BLaER1 treated with 17β-estradiol and CSF1 and Interleukin-3, amounts not matched to agents 10 nM and 100 nM (cell line): ENCODE data around the gene ESYT3.
A peak's percentile ranks its signal among the peaks of the same experiment; 100 is the strongest.
"Not testable (repeated sequence)": the region's sequence is repeated elsewhere in the genome, so short reads cannot be mapped to it uniquely, and the experiment has no call there.

ENCODE experiments used
- H3K27ac ChIP-seq, 11 experiments: shearing (Covaris generic); formaldehyde crosslinking; 2 replicates each; pipeline ENCODE4 v1.8.1; 2022
- H3K27me3 ChIP-seq, 11 experiments: shearing (Covaris generic); formaldehyde crosslinking; 2 replicates each; pipeline ENCODE4 v1.8.1; 2022
- H3K36me3 ChIP-seq, 11 experiments: shearing (Covaris generic); formaldehyde crosslinking; 2 replicates each; pipeline ENCODE4 v1.8.1; 2022
- H3K4me1 ChIP-seq, 10 experiments: shearing (Covaris generic); formaldehyde crosslinking; 2 replicates each; pipeline ENCODE4 v1.8.1; 2022
- H3K4me2 ChIP-seq, 11 experiments: shearing (Covaris generic); formaldehyde crosslinking; 2 replicates each; pipeline ENCODE4 v1.8.1; 2022
- H3K4me3 ChIP-seq, 10 experiments: shearing (Covaris generic); formaldehyde crosslinking; 2 replicates each; pipeline ENCODE4 v1.8.1; 2022
- H3K9ac ChIP-seq, 11 experiments: shearing (Covaris generic); formaldehyde crosslinking; 2 replicates each; pipeline ENCODE4 v1.8.1; 2022
- H3K9me3 ChIP-seq, 11 experiments: shearing (Covaris generic); formaldehyde crosslinking; replicated peaks in 1 of 11; 2 replicates each; pipeline ENCODE4 v1.8.1; 2022
- H4K20me1 ChIP-seq, 11 experiments: shearing (Covaris generic); formaldehyde crosslinking; 2 replicates each; pipeline ENCODE4 v1.8.1; 2022
- Cebpa-rat ChIP-seq, 11 experiments: shearing (Covaris generic); IDR thresholded peaks; 2 replicates each; pipeline ENCODE4 v1.8.1; 2022

The ESYT3 gene

DNA sequence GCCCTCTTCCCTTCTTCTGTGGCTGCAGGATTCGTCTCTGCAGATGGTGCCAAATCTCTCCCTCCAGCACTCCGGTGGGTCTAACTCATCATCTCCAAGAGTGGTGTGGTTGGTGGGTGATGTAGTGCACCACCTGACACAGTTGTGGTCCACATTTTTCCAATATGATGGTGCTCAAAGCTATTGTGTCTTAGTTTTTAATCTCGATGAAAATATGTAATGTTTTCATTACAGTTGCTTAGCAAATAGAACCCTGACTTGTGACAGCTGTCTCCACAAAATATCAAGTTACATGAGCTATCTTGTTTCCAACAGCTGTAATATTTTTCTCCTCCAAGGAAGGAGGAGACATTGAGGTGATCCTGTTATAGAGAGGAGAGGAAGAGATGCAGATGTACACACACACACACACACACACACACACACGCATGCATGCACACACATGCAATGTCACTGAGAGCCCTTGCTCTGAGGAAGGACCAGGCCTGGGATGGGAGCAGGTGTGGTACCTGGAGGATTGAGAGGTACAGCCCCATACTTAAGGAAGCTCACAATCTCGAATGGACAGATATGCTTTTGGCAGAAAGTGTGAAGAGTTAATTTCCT, 15.7 kb upstream of the ESYT3 start:
- H3K9ac ChIP-seq, result no peak overlapping the region
- no peak overlapping the region for H3K4me2 ChIP-seq
- H3K4me3 ChIP-seq, result no peak overlapping the region
- peaks cover 6 to 20% (median 13%) of the 10 kb centered on the region in 11 experiments; a peak in 19 of 22 replicates for H3K9me3 ChIP-seq
- no peaks in the 10 kb centered on the region for H3K27me3 ChIP-seq
- H3K27ac ChIP-seq, result no peak overlapping the region
- H3K4me1 ChIP-seq, result peaks cover 0 to 38% (median 0%) of the 10 kb centered on the region in 10 experiments; a peak in 6 of 20 replicates
- TF ChIP-seq Cebpa-rat (IDR thresholded peaks at IDR 0.05), result no peak
- H3K36me3 ChIP-seq, result no peaks in the 10 kb centered on the region
- H4K20me1 ChIP-seq, result no peaks in the 10 kb centered on the region

DNA sequence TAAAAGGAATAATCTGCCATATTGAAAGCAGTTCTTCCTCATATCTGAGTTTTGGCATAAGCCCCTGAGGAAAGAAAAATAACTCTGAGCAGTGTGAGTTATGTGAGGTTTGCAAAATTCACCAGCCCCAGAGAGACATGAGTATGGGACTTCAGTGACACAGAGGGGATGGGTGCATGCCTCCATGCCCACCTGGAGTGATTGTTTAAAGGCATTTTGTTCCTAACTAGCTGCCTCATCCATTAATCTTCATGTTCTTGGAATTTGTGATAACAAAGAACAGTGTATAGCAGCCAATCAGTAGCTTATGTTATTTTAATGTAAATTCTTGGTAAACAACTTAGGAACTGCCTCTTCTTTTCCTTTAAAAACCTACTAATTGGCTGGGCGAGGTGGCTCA, 11.1 kb upstream of the ESYT3 start:
- Histone ChIP-seq H3K9ac (no peak overlapping the region), H3K4me2 (no peak overlapping the region), H3K27ac (no peak overlapping the region), H3K27me3 (no peaks in the 10 kb centered on the region), H3K36me3 (no peaks in the 10 kb centered on the region), H3K9me3 (peaks cover 6 to 20% (median 13%) of the 10 kb centered on the region in 11 experiments; a peak in 19 of 22 replicates), H3K4me1 (no peaks in the 10 kb centered on the region), H4K20me1 (no peaks in the 10 kb centered on the region), H3K4me3 (no peak overlapping the region)
- TF ChIP-seq Cebpa-rat (IDR thresholded peaks at IDR 0.05), result no peak

DNA sequence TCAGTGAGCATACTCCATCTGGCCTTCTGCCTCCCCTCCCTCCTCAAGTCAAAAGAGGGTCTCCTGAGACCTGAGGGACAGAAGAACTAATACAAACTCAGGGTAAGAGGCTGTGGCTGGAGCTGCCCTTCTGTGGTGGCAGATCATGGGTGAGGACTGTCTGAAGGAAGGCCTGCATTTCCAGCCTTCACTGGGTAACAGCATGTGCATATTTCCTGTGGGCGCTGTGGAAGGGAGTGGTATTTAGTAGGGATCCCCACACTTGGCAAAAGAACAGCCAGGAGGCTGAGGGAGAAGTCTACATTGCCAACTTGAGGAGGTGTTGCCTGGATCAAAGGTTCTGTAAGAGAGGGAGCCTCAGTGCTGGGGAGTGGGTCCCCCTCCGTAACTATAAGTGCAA, 10.1 kb upstream of the ESYT3 start:
- Histone ChIP-seq H3K9ac (no peak overlapping the region), H3K36me3 (no peaks in the 10 kb centered on the region), H3K4me1 (peaks cover 0 to under 1% (median 0%) of the 10 kb centered on the region in 10 experiments; a peak in 1 of 20 replicates), H3K27me3 (no peaks in the 10 kb centered on the region), H3K27ac (no peak overlapping the region), H4K20me1 (no peaks in the 10 kb centered on the region), H3K9me3 (peaks cover 6 to 18% (median 13%) of the 10 kb centered on the region in 11 experiments; a peak in 19 of 22 replicates), H3K4me2 (no peak overlapping the region), H3K4me3 (no peak overlapping the region)
- TF ChIP-seq Cebpa-rat (IDR thresholded peaks at IDR 0.05), result no peak

DNA sequence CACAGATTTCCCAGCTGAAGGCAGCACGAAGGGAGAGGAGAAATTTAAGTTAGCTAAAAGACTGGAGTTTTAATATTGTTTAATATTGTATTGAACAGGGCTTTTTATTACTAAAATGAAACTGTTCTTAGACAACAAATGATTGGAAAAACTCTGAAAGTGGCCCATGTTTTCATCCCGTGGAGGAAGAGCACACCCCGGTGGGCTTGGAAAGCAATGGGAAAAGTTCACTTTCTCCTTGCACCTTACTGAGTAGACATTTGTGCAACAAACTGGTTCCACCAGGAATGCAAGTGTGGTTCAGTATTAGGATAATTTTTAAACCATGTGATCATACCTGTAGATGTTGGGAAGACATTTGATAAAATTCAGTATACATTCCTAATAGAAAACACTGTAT, 8.2 kb upstream of the ESYT3 start:
- Histone ChIP-seq H3K9me3 (no peaks in the 10 kb centered on the region; a peak in 2 of 22 replicates), H3K9ac (no peak overlapping the region), H3K4me3 (no peak overlapping the region), H4K20me1 (no peaks in the 10 kb centered on the region), H3K36me3 (no peaks in the 10 kb centered on the region), H3K27me3 (no peaks in the 10 kb centered on the region), H3K4me2 (no peak overlapping the region), H3K4me1 (peaks cover 0 to 9% (median 0%) of the 10 kb centered on the region in 10 experiments; a peak in 1 of 20 replicates), H3K27ac (no peak overlapping the region)
- TF ChIP-seq Cebpa-rat (IDR thresholded peaks at IDR 0.05), result no peak

DNA sequence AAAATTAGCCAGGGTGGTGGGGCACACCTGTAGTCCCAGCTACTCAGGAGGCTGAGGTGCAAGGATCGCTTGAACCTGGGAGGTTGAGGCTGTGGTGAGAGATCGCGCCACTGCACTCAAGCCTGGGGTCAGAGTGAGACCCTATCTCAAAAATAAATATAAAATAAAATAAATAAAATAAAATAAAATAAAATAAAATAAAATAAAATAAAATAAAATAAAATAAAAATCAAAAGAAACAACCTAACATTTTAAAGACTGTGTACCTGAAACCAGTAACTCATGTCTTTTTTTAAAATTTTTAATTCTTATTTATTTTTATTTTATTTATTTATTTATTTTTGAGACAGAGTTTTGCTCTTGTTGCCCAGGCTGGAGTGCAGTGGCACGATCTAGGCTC, 7.7 kb upstream of the ESYT3 start:
- not testable (repeated sequence) for H3K36me3 ChIP-seq, H3K9ac ChIP-seq, H3K4me2 ChIP-seq, H4K20me1 ChIP-seq, H3K27me3 ChIP-seq, H3K9me3 ChIP-seq, H3K4me3 ChIP-seq, H3K27ac ChIP-seq, H3K4me1 ChIP-seq

DNA sequence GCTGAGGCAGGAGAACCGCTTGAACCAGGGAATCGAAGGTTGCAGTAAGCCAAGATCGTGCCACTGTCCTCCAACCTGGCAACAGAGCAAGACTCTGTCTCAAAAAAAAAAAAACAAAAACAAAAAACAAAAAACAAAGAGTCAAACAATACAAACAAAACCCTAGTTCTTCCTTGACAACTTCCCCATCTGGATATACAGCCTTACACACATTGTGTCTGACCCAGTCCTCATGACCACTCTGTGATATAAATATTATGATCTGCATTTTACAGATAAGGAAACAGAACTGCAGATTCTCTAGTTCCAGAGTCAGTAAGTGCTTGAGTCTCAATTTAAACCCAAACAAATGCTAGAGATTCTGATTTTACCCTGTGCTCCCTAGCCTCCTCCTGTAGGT, 4.8 kb upstream of the ESYT3 start:
- no peaks in the 10 kb centered on the region for H4K20me1 ChIP-seq
- H3K4me3 ChIP-seq, result no peak overlapping the region
- TF ChIP-seq Cebpa-rat (IDR thresholded peaks at IDR 0.05), result no peak
- H3K36me3 ChIP-seq, result no peaks in the 10 kb centered on the region
- peak overlapping the region in 1 of 11 experiments; percentile 57; a peak in 1 of 22 replicates for H3K9ac ChIP-seq
- peak overlapping the region in 1 of 11 experiments; percentile 42; a peak in 1 of 22 replicates for H3K27ac ChIP-seq
- peaks cover 8 to 11% (median 11%) of the 10 kb centered on the region in 11 experiments for H3K9me3 ChIP-seq
- peak overlapping the region in 1 of 11 experiments; percentile 23; a peak in 1 of 22 replicates for H3K4me2 ChIP-seq
- peaks cover 0 to 9% (median 0%) of the 10 kb centered on the region in 10 experiments; a peak in 3 of 20 replicates for H3K4me1 ChIP-seq
- H3K27me3 ChIP-seq, result peaks cover 10 to 15% (median 11%) of the 10 kb centered on the region in 11 experiments

DNA sequence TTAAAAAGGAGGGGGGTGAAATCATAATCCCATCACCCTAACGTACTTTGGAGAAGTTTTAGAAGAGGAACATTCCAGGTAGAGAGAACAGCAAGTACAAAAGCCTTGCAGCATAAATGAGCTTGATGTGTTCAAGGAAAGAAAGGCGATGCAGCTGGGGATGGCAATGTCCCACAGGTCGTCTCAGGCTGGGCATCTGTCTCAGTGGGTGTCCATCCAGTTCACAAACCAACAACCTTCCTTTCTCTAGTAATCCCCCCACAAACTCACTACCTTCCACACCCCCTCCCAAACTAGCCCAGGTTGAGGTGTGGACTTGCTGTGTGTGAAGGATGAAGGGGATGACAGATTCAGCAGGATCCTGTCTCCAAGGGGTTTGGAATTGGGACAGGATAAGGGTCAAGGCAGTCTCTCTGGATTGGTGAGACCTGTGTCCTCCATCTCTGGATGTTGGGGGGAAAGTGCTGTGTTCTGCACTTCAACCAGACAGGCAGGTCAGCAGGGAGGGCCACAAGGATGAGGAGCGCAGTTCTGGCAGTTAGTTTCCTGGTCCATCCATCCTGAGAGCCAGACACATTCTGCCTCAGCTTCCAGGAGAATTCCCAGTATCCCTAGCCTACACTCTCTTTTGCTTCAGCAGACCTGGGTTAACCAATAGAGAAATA, 1.7 kb upstream of the ESYT3 start:
- Histone ChIP-seq H3K27ac (no peak overlapping the region), H3K4me1 (peaks cover 0 to 9% (median 0%) of the 10 kb centered on the region in 10 experiments; a peak in 3 of 20 replicates), H4K20me1 (no peaks in the 10 kb centered on the region), H3K36me3 (no peaks in the 10 kb centered on the region), H3K27me3 (peaks cover 17 to 27% (median 20%) of the 10 kb centered on the region in 11 experiments), H3K4me2 (no peak overlapping the region), H3K9me3 (peaks cover 18 to 27% (median 22%) of the 10 kb centered on the region in 11 experiments), H3K9ac (no peak overlapping the region), H3K4me3 (no peak overlapping the region)
- no peak for TF ChIP-seq Cebpa-rat (IDR thresholded peaks at IDR 0.05)

DNA sequence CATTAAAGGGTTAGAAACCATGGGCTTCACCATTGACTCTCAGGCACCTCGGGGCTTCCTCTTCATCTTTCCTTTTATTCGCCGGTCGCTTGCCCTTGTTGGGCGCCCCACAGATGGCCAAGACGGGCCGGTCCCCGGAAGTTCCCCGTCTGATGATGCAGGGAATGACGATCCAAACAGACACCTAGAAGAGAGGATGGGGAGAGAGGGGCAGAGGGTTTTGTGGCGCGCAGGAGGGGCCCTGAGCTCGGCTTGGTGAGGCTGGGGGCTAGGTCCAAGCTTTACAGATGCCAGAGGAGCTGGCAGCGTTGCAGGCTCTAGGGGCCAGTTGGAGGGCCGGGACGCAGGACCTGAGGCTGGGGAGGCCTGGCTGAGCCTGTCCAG, 532 bp upstream of the ESYT3 start:
- Histone ChIP-seq H3K4me2 (peak overlapping the region in 5 of 11 experiments; percentile 26 to 62 (median 41); a peak in 5 of 22 replicates), H3K36me3 (no peaks in the 10 kb centered on the region), H3K4me1 (peaks cover 0 to 9% (median 0%) of the 10 kb centered on the region in 10 experiments; a peak in 3 of 20 replicates), H4K20me1 (no peaks in the 10 kb centered on the region), H3K27me3 (peaks cover 17 to 27% (median 20%) of the 10 kb centered on the region in 11 experiments), H3K9me3 (peaks cover 18 to 27% (median 22%) of the 10 kb centered on the region in 11 experiments), H3K27ac (no peak overlapping the region), H3K9ac (no peak overlapping the region), H3K4me3 (no peak overlapping the region)
- TF ChIP-seq Cebpa-rat (IDR thresholded peaks at IDR 0.05), result no peak

DNA sequence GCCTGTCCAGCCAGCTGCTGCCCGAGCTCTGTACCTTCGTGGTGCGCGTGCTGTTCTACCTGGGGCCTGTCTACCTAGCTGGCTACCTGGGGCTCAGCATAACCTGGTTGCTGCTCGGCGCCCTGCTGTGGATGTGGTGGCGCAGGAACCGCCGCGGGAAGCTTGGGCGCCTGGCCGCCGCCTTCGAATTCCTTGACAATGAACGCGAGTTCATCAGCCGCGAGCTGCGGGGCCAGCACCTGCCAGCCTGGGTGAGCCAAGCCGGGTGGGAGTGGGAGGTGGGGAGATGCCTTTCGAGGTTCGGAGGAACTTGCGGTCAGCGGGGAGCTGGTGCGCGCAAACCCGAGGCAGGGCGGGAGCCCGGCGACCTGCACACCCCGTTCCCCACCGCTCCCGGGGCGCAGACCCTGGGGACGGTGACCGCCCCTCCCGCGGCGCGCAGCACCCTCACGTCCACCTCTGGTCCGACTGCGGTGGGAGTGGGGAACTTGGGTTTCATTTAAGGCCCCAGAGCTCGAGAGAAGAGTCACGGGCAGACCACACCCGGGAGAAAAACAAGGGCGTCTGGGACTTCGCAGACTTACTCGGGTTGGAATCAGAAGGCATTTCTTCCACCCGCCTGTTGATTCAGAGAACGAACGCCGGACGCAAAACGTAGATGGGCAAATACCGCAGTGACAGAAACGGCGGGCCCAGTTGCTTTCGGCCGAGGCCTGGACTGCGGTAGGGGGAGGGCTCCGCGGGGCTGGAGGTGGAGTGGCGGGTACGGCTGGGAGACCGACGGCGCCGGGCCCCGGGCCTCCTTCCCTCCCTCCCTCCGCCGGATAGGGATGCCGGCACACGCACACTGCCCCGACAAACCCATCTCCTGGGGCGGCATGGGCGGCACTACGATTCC, 708 bp downstream of the ESYT3 start:
- H3K4me3 ChIP-seq, result peak overlapping the region in 5 of 10 experiments; percentile 7 to 27 (median 9); a peak in 4 of 20 replicates
- H4K20me1 ChIP-seq, result no peaks in the 10 kb centered on the region
- no peaks in the 10 kb centered on the region for H3K36me3 ChIP-seq

More for the DNA sequence above, 708 bp downstream of the ESYT3 start:
- Histone ChIP-seq H3K9me3 (peaks cover 18 to 27% (median 22%) of the 10 kb centered on the region in 11 experiments), H3K9ac (no peak overlapping the region), H3K27me3 (peaks cover 17 to 27% (median 20%) of the 10 kb centered on the region in 11 experiments), H3K27ac (no peak overlapping the region), H3K4me1 (peaks cover 0 to 8% (median 0%) of the 10 kb centered on the region in 10 experiments; a peak in 3 of 20 replicates), H3K4me2 (peak overlapping the region in 10 of 11 experiments; percentile 19 to 62 (median 40); a peak in 11 of 22 replicates)
- TF ChIP-seq Cebpa-rat (IDR thresholded peaks at IDR 0.05), result no peak
